HG02763 (cell line): ENCODE results near the gene PML.
"Not testable (repeated sequence)": the region's sequence is repeated elsewhere in the genome, so short reads cannot be mapped to it uniquely, and the experiment has no call there.

Experiments used
- ATAC-seq: cut with Tn5 transposase; IDR thresholded peaks from one replicate; pipeline ENCODE4 v1.9.1; 2021; ENCODE audit warnings: mild to moderate bottlenecking, moderate library complexity; ENCODE audit not compliant: unreplicated experiment

The PML gene

DNA sequence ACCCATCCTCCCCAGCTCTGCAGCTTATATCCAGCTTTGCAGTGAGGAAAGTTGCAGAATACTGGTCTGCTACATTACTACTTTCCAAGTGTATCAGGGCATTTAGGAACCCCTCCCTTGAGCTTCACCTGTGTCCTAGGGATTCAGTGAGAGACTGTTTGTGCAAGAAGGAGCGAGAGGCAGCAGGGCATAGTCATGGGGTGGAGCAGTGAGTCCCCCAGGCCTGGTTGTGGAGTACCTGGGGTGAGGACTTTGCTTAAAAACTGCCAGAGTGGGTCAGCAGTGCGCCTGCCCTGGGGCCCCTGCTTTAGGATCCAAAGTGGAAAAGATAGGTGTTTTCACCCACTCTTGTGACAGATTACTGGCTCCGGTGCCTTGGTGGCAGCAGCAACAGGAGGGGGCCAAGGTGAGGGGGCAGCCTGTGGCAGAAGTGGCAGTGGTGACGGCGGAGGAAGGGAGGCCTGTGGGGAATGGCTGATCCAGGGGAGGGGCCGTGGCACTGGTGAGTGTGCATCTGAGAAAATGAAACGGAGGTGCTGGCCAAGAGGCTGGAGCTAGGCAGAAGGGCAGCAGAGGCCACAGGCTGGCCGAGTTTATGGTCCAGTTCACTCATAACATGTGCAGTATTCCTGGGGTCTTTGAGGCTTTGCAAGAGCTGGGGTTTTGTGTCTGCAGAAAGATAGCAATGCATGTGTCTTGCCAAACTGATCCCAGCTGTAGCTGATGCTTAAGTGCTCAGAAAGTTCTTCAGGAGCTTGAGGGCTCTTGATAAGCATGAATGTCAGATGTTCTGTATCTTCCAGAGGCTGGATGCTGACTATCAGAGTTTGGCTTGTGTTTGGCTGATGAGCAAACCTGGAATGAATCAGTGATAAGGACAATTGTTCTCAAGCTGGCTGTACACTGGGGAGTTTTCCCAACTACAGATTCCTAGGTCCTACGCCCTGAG is 44.5 kb downstream of the PML start:
- ATAC-seq = no peak

- no peak for ATAC-seq
Observed at GRCh38 chr15:74039656-74040010, 45.1 kb downstream of the PML start.

- no peak for ATAC-seq
Observed at GRCh38 chr15:74040109-74040850, 45.8 kb downstream of the PML start.

DNA sequence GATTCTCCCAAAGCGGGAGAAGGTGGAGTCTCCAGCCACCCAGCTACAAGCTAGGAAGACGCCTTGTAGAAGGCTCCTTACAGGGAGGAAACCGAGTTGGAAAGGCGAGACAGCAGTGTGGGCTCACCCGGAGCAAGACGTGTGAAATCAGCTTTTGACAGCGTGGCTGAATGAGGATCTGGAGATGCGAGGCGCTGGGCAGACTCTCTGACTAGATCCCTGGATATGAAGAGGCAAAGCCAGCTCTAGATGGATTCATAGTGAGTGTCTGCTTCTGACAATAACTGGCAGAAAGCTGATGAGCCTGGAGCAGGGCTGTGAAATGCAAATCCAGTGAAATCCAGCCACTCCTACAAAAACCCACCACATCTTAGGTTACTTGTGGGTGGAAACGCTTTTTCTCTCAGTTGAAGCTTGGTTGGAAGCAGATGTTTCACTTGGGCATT is 46.8 kb downstream of the PML start:
- no peak for ATAC-seq

DNA sequence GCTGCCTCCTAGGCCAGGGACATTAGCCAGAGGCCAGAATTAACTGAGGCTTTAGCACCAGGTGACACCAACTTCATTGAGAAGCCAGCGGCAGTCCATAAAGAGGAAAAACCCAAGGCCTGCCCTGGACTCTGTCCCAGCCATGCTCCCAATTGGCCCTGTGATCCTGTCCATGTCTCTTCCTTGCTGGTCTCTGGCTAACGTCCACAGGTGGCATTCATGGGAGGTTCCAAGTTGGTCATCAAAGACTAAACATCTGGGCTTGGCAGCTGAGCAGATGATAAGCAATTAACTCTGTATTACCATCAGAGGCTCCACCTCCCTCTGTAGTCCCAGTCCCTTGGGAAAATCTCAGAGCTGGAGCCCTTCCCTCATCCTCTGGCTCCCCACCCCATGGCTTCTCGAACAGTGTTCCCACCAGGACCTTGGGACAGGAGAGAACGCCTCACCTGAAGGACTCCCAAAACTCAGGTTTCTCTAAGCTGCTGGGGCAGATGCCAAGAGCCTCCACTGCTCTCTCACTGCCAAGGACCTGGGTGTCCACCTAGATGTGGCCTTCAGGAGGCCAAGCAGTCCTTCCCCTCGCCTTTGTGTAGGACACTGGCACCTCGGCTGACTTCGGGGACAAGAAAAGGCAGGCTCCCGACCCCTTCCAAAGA is 47.4 kb downstream of the PML start:
- no peak for ATAC-seq

GRCh38 chr15:74042603-74043424 is 48.3 kb downstream of the PML start:
- no peak for ATAC-seq

DNA sequence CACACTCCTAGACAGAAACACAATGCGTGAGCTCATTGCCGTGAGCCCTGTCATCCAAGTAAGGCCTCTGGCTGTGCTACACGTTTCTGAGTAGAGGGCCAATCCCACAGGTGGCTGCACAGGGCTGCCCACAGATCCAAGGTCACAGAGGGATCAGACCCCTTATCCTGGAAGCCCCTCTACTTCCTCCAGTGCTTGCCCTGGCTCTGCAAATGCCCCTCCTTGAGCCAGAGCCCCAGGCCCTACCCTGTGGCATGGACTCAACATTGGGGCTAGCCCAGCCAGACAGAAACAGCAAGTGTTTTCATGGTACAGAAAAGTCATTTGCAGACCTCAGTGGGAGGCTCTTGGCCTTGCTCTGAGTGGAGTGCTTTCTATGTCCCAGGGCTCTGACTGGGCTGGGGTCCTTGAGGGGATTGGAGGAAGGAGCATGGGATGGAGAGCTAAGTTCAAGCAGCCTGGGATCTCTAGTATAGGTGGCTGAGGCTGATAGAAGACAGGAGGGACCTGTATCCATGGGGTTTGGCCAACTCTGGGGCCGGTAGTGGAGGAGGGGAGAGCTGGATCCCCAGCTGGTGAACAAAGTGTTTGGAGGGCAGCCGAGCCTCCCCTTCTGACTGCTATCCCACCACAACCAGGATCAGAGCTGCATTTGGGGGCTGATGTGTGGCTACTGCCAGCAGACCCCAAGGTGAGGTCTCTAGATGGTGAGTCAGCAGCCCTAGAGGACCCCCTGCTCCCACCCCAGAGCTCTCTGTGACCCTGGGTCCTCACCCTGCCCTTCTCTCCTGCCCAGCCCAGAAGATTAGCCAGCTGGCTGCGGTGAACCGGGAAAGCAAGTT is 49.1 kb downstream of the PML start:
- no peak for ATAC-seq

DNA sequence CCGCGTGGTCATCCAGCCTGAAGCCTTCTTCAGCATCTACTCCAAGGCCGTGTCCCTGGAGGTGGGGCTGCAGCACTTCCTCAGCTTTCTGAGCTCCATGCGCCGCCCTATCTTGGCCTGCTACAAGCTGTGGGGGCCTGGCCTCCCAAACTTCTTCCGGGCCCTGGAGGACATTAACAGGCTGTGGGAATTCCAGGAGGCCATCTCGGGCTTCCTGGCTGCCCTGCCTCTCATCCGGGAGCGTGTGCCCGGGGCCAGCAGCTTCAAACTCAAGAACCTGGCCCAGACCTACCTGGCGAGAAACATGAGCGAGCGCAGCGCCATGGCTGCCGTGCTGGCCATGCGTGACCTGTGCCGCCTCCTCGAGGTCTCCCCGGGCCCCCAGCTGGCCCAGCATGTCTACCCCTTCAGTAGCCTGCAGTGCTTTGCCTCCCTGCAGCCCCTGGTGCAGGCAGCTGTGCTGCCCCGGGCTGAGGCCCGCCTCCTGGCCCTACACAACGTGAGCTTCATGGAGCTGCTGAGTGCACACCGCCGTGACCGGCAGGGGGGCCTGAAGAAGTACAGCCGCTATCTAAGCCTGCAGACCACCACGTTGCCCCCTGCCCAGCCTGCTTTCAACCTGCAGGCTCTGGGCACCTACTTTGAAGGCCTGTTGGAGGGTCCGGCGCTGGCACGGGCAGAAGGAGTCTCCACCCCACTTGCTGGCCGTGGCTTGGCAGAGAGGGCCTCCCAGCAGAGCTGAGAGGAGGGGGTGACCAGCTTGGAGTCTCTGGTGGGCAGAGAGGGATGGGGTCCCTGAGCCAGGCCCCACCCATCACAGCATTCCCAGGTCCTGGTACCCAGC is 50.0 kb downstream of the PML start:
- no peak for ATAC-seq

- no peak for ATAC-seq
Observed at GRCh38 chr15:74045184-74045583, 50.7 kb downstream of the PML start.

DNA sequence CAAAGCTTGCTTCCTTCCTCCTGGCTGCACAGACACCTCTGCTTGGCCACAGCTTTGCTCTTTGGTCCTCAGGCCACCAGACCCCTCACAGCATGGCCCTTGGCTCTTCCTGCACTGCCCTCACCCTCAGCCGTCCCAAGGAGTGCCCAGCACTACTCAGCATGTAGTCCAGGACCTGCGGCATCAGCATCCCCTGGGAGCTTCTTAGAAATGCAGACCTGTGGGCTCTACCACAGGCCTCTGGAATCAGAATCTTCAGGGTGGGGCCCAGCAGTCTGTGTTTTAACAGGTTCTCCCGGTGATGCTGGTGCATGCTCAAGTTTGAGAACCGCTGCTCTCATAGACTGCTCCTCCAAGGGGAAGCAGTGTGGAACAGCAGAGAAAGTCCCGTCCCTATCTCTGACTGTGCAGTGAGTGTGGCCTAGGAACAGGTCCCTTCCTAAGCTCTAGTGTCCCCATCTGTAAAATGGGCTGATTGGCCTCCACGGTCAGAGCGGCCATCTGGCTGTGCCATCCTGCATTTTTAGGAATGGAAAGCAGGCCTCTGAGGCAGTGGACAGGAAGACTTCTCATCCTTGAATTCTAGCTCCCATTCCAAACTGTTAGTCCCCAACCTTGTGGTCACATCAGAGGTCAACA is 51.2 kb downstream of the PML start:
- ATAC-seq = no peak

DNA sequence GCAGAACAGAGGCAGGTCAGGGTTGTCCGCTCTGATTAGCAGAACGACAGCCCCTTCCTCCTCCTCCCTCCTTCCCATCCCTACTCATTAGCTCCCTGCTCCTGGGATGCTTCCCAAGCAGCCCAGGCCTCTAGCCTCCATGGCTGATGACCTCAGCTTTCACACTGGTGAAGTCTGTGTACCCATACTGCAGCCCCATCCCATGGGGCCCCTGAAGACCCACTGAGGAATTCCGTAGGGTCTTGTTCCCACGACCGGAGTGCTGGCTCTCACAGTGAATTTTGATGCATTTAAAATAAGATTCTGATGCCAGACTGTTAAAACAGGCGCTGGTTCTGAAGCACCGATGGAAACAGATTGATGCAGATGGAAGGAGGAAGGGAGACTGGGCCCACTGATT is 51.8 kb downstream of the PML start:
- no peak for ATAC-seq

DNA sequence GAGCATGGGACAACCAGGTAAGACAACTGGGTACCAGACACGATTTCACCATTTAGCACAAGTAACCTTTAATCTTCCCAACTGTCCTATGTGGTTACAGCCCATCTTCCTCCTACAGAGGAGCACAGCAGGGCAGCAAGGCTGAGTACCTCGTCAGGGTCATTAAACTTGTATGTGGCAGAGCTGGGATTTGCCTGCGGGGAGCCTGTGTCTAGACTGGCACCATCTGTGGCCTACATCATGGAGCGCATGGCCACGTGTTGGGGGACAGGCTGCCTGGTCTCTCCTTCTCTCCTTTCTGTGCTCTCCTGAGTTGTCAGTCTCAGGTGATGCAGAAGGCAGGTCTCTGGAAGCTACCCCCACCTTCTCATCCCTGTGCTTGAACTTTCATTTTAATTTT is 55.6 kb downstream of the PML start:
- ATAC-seq = no peak

- no peak for ATAC-seq
Observed at GRCh38 chr15:74050556-74051234, 56.2 kb downstream of the PML start.

- not testable (repeated sequence) for ATAC-seq
Observed at GRCh38 chr15:74052271-74053260, 58.0 kb downstream of the PML start.

DNA sequence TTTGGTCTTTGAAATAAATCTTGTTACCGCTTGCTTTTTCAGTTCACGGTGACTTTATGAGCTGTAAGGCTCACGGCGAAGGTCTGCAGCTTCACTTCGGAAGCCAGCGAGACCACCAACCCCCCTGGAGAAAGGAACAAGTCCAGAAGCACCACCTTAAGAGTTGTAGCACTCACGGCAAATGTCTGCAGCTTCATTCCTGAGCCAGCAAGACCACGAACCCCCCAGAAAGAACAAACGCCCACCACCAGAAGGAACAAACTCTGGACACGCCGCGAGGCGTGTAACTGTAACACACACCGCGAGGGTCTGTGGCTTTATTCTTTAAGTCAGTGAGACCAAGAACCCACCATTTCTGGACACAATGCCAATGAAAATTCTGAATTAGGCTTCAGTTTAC is 59.0 kb downstream of the PML start:
- ATAC-seq = no peak

DNA sequence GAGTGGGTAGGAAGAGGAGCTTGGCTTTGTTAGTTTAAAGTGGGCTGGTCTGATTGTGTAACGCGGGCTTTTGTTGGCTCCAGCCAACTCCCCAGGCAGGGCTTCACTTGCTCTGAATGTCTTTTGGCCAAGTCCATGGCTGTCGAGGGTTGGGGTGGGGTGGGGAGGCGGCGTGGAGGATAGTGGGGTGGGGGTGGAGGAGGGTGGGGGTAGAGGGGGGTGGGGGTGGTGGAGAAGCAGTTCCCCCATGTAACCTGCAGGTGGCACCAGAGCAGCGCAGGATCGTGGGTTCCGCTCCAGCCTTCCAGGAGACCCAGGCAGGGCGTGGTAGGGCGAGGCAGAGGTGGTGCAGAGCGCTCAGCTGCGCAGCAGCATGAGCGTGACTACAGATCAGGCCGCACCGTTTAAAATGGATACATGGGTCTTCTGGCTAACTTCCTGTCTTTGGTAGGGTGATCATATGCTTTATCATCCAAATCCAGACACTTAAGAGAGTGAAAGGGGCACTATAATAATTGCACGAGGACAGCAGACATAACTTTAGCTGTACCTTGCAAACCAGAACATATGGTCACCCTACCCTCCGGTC is 59.5 kb downstream of the PML start:
- ATAC-seq = no peak
